ENCODE measurements around the gene CACNA1I.

DNA sequence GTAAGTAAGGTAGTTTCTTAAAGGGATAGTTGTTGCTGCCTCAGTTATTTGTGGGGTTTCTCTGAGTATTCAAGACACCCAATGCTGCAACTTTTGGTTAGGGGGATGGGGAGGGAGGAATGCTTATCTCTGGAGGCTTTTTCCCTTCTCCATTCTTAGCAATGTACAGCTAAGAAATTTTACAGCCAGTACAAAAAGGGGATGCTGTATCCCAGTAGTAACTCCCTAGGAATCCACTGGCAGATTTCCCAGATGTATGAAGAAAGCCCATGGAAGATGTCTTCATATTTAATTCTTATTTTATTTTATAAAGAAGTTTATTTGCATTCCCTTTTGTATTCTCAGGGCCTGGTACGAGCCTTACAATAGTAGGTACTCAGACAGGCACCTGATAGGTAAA is 168.2 kb downstream of the CACNA1I start:
- TF ChIP-seq, protein P1, sequence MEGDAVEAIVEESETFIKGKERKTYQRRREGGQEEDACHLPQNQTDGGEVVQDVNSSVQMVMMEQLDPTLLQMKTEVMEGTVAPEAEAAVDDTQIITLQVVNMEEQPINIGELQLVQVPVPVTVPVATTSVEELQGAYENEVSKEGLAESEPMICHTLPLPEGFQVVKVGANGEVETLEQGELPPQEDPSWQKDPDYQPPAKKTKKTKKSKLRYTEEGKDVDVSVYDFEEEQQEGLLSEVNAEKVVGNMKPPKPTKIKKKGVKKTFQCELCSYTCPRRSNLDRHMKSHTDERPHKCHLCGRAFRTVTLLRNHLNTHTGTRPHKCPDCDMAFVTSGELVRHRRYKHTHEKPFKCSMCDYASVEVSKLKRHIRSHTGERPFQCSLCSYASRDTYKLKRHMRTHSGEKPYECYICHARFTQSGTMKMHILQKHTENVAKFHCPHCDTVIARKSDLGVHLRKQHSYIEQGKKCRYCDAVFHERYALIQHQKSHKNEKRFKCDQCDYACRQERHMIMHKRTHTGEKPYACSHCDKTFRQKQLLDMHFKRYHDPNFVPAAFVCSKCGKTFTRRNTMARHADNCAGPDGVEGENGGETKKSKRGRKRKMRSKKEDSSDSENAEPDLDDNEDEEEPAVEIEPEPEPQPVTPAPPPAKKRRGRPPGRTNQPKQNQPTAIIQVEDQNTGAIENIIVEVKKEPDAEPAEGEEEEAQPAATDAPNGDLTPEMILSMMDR (IDR thresholded peaks at IDR 0.05), result no peak
- no peak for TF ChIP-seq POLR2A (IDR thresholded peaks at IDR 0.05)
